ENCODE data around the gene PRR20G. TPM values are rescaled to one million over a fixed set of nuclear protein-coding genes. Genes with fewer than 3 reads are reported as not detected.
"Not testable (repeated sequence)": the region's sequence is repeated elsewhere in the genome, so short reads cannot be mapped to it uniquely, and the experiment has no call there.

Gene PRR20G
- total and polyA plus RNA-seq, 3 donors from 2014 or later, result 9.1 to 12.8 (median 10.5) TPM

DNA sequence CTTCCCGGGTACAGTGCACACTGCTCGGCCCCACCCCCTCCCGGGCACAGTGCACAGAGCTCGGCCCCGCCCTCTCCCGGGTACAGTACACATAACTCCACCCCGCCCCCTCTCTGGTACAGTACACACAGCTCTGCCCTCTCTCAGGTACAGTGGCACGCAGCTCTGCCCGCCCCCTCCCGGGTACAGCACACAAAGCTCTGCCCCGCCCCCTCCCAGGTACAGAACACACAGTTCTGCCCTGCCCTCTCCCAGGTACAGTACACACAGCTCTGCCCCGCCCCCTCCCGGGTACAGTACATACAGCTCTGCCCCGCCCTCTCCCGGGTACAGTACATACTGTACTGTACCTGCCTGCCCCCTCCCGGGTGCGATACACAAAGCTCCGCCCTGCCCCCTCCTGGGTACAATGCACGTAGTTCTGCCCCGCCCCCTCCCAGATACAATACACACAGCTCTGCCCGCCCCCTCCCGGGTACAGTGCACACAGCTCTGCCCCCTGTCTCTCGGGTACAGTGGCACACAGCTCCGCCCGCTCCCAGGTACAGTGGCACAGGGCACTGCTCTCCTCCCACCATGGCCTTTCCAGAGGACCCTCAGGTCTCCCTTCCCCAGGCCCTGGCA is 16.4 kb upstream of the PRR20G start:
- H3K4me3 ChIP-seq, result peak overlapping the region; percentile 18 to 26
- H3K36me3 ChIP-seq (ENCODE audit: low read depth, missing control alignments), result no peaks in the 10 kb centered on the region
- peak; percentile 64 for DNase-seq
- no peaks in the 10 kb centered on the region for H3K4me1 ChIP-seq
- intact Hi-C loops (cut with DNase I; ENCODE audit: low total_unique reads), result no loop called here
- H3K27me3 ChIP-seq, result no peaks in the 10 kb centered on the region
- WGBS, 2 donors, result 32 to 65% methylated on average over 5 to 24 of the region's 25 CpGs
- TF ChIP-seq CTCF (IDR thresholded peaks at IDR 0.05) (no peak), POLR2A (IDR thresholded peaks at IDR 0.05) (no peak)
- no peaks in the 10 kb centered on the region for H3K9me3 ChIP-seq
- H3K27ac ChIP-seq, result no peak overlapping the region

DNA sequence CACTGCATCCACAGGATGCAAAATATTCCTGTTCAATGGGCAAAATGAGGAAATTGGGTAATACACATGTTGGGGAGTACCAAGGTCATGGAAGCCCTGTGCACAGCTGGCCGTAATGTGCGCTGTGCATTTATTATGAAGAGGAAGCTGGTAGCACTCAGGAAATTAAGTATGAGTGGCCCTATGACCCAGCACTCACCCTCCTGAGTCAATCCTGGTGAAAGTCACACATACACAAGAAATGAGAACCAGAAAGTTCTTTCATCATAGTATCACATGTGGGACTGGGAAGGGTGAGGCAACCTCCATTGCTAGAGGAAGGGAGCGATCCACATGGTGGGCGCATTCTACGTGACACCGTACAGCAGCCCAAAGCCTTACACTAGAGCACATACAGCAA is 11.4 kb upstream of the PRR20G start:
- H3K9me3 ChIP-seq, result no peaks in the 10 kb centered on the region
- 76 to 77% methylated on average over 6 of the region's 6 CpGs for WGBS, 2 donors
- no peaks in the 10 kb centered on the region for H3K36me3 ChIP-seq (ENCODE audit: low read depth, missing control alignments)
- no peak for TF ChIP-seq CTCF (IDR thresholded peaks at IDR 0.05)
- TF ChIP-seq POLR2A (IDR thresholded peaks at IDR 0.05), result no peak
- no peak overlapping the region for H3K4me3 ChIP-seq
- no peaks in the 10 kb centered on the region for H3K4me1 ChIP-seq
- peak; percentile 23 for DNase-seq
- no peaks in the 10 kb centered on the region for H3K27me3 ChIP-seq
- H3K27ac ChIP-seq, result no peak overlapping the region
- intact Hi-C loops (cut with DNase I; ENCODE audit: low total_unique reads), result no loop called here

DNA sequence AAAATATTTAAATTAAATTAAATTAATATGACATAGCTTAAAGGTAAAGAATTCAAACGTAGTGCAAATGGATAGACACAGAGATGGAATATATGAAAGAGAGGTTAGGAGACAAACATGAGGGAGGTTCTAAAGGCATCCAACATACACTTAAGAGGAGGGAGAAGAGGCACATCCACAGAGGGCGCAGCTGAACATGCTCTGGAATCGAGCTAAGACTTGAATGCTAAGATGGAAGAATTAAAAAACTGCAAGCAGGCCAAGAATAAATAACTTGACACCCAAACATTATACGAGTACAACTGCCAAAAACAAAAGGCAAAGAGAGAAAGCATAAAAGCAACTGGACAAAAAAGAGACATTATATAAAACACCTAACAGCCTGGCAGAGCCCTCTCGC is 9.1 kb upstream of the PRR20G start:
- TF ChIP-seq CTCF (IDR thresholded peaks at IDR 0.05) (no peak), POLR2A (IDR thresholded peaks at IDR 0.05) (no peak)
- intact Hi-C loops (cut with DNase I; ENCODE audit: low total_unique reads), result no loop called here
- Histone ChIP-seq H3K27me3 (no peaks in the 10 kb centered on the region), H3K36me3 (ENCODE audit: low read depth, missing control alignments) (no peaks in the 10 kb centered on the region), H3K4me3 (no peak overlapping the region), H3K9me3 (no peaks in the 10 kb centered on the region), H3K27ac (no peak overlapping the region), H3K4me1 (no peaks in the 10 kb centered on the region)
- DNase-seq, result no peak
- 84 to 90% methylated on average over 5 of the region's 5 CpGs for WGBS, 2 donors

GRCh38 chr3:127296166-127296565 is 8.3 kb upstream of the PRR20G start:
- H3K36me3 ChIP-seq (ENCODE audit: low read depth, missing control alignments), result no peaks in the 10 kb centered on the region
- WGBS, 2 donors, result 66 to 67% methylated on average over 3 of the region's 3 CpGs
- H3K27me3 ChIP-seq, result no peaks in the 10 kb centered on the region
- no peaks in the 10 kb centered on the region for H3K9me3 ChIP-seq
- no peaks in the 10 kb centered on the region for H3K4me1 ChIP-seq
- no peak for DNase-seq
- TF ChIP-seq CTCF (IDR thresholded peaks at IDR 0.05), result no peak
- no peak for TF ChIP-seq POLR2A (IDR thresholded peaks at IDR 0.05)
- intact Hi-C loops (cut with DNase I; ENCODE audit: low total_unique reads), result no loop called here
- no peak overlapping the region for H3K4me3 ChIP-seq
- H3K27ac ChIP-seq, result no peak overlapping the region

DNA sequence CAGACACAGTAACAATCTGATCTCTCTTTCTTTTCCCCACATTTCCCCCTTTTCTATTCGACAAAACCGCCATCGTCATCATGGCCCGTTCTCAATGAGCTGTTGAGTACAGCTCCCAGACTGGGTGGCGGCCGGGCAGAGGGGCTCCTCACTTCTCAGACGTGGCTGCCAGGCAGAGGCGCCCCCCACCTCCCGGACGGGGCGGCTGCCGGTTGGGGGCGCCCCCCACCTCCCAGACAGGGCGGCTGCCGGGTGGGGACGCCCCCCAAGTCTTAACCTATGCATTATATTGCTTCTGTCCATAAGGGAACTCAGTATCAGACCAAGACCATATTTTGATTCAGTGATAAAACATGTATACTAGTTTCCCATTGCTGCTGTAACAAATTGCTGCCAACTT is 5.8 kb upstream of the PRR20G start:
- H3K36me3 ChIP-seq (ENCODE audit: low read depth, missing control alignments); H3K9me3 ChIP-seq; H3K27ac ChIP-seq; H3K4me1 ChIP-seq; H3K27me3 ChIP-seq; DNase-seq; H3K4me3 ChIP-seq; intact Hi-C loops (cut with DNase I; ENCODE audit: low total_unique reads): not testable (repeated sequence)
- 54 to 71% methylated on average over 10 to 16 of the region's 16 CpGs for WGBS, 2 donors
